IPS DF 6.9 (cell line): Measurements from ENCODE around the gene LY6G5C.

Source experiments
- DNase-seq: peaks from one replicate; pipeline ENCODE4 v3.0.0-alpha.2; 2013; ENCODE audit warnings: low read depth, low spot score
- H3K27ac ChIP-seq: one replicate; pipeline ENCODE4 v1.5.1; 2013; ENCODE audit warnings: low read length, control low read depth
- H3K27me3 ChIP-seq: 2 replicates; pipeline ENCODE4 v1.6.1; 2013; ENCODE audit warnings: mild to moderate bottlenecking, low read length; ENCODE audit not compliant: control insufficient read depth, insufficient read depth
- H3K36me3 ChIP-seq: 2 replicates; pipeline ENCODE4 v1.6.1; 2013; ENCODE audit warnings: low read length; ENCODE audit not compliant: control insufficient read depth, insufficient read depth
- H3K4me1 ChIP-seq: 2 replicates; pipeline ENCODE4 v1.6.1; 2013; ENCODE audit warnings: low read length; ENCODE audit not compliant: control insufficient read depth, insufficient read depth
- H3K4me3 ChIP-seq: 2 replicates; pipeline ENCODE4 v1.5.1; 2013; ENCODE audit warnings: mild to moderate bottlenecking, low read length
- H3K9me3 ChIP-seq: 2 replicates; pipeline ENCODE4 v1.6.1; 2013; ENCODE audit warnings: low read length, inconsistent platforms; ENCODE audit not compliant: control insufficient read depth, insufficient read depth
- WGBS: extraction: QIAGEN DNeasy Blood & Tissue Kit; methylation state at CpG from one replicate; pipeline ENCODE4 v1.1.7; 2013; ENCODE audit warnings: mixed read lengths, missing lambda C conversion rate; ENCODE audit not compliant: insufficient read length, insufficient coverage; 5-methylcytosine and 5-hydroxymethylcytosine counted together

LY6G5C gene

DNA sequence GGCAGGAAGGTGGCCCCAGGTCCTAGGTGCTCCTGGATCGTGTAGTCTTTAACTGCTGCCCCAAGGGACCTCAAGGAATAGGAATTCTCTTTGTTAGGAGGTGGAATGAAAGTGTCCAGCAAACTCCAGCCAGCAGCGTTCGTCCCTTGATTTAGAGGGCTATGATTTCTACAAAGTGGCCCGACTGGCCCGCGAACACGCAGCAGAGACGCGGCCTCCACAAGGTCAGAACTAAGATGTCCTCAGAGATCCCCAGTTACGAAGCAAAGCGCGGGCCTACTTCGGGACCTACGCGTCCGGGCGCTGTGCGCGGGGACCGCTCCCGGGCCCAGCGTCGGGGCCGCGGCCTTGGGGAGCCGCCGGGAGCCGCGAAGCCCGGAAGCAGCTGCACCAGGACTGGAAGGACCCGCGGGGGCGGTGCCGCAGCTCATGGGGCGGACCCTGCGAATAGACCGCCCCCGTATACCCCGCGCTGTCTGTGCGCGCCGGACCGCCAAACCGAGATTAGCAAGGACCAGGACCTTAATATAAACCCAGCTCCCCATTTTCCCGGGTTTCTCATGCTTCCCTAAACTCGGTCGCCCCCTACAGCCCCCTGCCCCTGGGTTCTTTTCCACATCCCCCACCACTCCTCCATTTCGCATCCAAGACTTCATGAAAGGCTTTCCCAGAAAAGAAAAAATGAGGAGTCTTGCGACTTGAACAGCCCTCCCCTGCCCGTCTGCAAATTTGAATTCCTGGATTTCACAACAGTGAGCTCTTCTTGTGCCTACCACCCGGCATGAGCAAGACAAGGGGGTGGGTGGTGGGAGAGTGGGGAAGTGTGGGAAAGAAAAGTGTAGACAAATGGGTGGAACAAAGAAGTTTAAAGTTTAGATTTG is 20.2 kb downstream of the LY6G5C start, which contains the start of gene C6orf47:
Gene C6orf47 (minus strand): TSS at position 398 of the 881 bp plus-strand sequence. CDS start 831 bp downstream, outside the sequence.
- peak within 1 kb of the TSS; percentile 77; the same call in 1 of the 2 replicates for H3K4me3 ChIP-seq
- H3K36me3 ChIP-seq = 0 out of 2 replicates have a peak, but pooled peaks cover 7% of the 10 kb centered on the region
- WGBS = no CpG with 5 or more reads among the region's 52 CpGs
- no peak for DNase-seq
- H3K9me3 ChIP-seq = no peaks in the 10 kb centered on the region
- H3K4me1 ChIP-seq = 0 out of 2 replicates have a peak, but pooled peaks cover 2% of the 10 kb centered on the region
- no peak within 1 kb of the TSS for H3K27ac ChIP-seq
- H3K27me3 ChIP-seq = no peaks in the 10 kb centered on the region

- no peaks in the 10 kb centered on the region for H3K9me3 ChIP-seq
- no peaks in the 10 kb centered on the region for H3K27me3 ChIP-seq
- 0 out of 2 replicates have a peak, but pooled peaks cover 7% of the 10 kb centered on the region for H3K36me3 ChIP-seq
- no peak for DNase-seq
- no peak overlapping the region for H3K27ac ChIP-seq
- peak overlapping the region; percentile 77; the same call in 1 of the 2 replicates for H3K4me3 ChIP-seq
- no CpG with 5 or more reads among the region's 13 CpGs for WGBS
- H3K4me1 ChIP-seq = 0 out of 2 replicates have a peak, but pooled peaks cover 2% of the 10 kb centered on the region
These were observed 21.1 kb downstream of the LY6G5C start for GRCh38 chr6:31659649-31660380.

DNA sequence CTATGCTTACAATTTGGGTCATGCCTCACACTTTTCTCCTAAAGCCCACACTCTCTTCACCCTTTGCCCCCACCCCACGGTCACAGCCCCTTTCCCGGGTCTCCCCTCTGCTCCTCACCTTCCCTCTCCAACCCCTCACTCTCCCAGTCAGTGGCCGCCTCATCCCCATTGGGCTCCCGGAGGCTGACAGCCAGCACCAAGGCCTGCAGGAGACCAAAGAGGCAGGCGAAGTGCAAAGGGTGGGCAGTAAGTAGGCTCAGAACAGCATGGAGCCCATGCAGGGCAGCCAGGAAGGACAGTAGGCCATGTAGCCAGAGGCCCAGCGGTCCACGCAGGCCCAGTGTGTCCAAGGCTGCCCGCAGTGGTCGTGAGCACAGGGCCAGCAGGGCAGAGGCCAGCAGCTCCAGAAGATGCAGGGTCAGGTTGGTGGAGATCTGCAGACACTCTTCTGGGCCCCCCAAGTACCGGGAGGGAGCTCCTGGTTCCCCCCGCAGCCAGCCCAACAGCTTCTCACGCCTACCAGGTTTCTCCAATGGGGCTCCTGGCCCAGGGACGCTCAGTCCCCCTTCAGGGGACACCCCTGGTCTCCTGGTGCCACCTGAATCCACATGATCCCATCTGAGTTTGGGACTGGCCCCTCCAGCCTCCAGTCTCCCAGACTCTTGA is 21.8 kb downstream of the LY6G5C start:
- WGBS = no CpG with 5 or more reads among the region's 13 CpGs
- DNase-seq = no peak
- Histone ChIP-seq H3K9me3 (no peaks in the 10 kb centered on the region), H3K4me3 (no peak overlapping the region), H3K36me3 (0 out of 2 replicates have a peak, but pooled peaks cover 7% of the 10 kb centered on the region), H3K4me1 (0 out of 2 replicates have a peak, but pooled peaks cover 2% of the 10 kb centered on the region), H3K27ac (no peak overlapping the region), H3K27me3 (no peaks in the 10 kb centered on the region)

- H3K27me3 ChIP-seq = no peaks in the 10 kb centered on the region
- 0 out of 2 replicates have a peak, but pooled peaks cover 2% of the 10 kb centered on the region for H3K4me1 ChIP-seq
- H3K4me3 ChIP-seq = no peak overlapping the region
- DNase-seq = no peak
- WGBS = no CpG with 5 or more reads among the region's 4 CpGs
- no peaks in the 10 kb centered on the region for H3K9me3 ChIP-seq
- H3K36me3 ChIP-seq = 0 out of 2 replicates have a peak, but pooled peaks cover 5% of the 10 kb centered on the region
- H3K27ac ChIP-seq = no peak overlapping the region
These were observed 22.6 kb downstream of the LY6G5C start for GRCh38 chr6:31658158-31658688.

DNA sequence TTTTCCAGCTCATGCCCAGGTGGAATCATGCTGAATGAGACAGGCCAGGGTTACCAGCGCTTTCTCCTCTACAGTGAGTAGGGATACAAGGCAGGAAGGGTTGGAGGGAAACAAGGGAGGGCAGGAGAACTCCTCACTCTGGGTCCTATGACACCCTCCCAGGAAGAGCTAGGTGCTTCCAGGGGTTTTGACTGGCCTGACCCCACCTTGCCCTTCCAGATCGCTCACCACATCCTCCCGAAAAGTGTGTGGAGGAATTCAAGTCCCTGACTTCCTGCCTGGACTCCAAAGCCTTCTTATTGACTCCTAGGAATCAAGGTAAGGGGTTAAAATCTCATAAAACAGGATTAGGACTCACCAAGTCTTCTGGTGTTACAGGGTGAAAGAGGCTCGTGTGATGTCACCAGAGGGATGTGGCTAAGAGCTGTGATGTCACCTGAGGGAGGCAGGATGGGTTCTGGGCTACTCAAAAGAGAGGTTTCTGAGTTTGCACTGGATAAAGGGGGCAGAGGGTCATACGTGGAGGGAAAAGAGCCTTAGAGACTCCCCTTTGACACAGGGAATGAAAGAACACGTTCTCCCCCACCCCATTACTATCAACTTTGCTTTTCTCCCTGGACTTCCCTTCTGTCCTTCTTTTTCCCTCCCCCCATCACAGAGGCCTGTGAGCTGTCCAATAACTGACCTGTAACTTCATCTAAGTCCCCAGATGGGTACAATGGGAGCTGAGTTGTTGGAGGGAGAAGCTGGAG is 23.3 kb downstream of the LY6G5C start:
- no CpG with 5 or more reads among the region's 6 CpGs for whole genome bisulfite sequencing
- Histone ChIP-seq H3K4me3 (no peak overlapping the region), H3K4me1 (0 out of 2 replicates have a peak, but pooled peaks cover 2% of the 10 kb centered on the region), H3K27ac (no peak overlapping the region), H3K9me3 (no peaks in the 10 kb centered on the region), H3K36me3 (0 out of 2 replicates have a peak, but pooled peaks cover 5% of the 10 kb centered on the region), H3K27me3 (no peaks in the 10 kb centered on the region)
- DNase-seq = no peak

- 0 out of 2 replicates have a peak, but pooled peaks cover 2% of the 10 kb centered on the region for H3K4me1 ChIP-seq
- no peaks in the 10 kb centered on the region for H3K27me3 ChIP-seq
- no peak for DNase-seq
- H3K27ac ChIP-seq = no peak within 1 kb of the TSS
- no CpG with 5 or more reads among the region's 8 CpGs for WGBS
- H3K4me3 ChIP-seq = no peak within 1 kb of the TSS
- H3K36me3 ChIP-seq = no peaks in the 10 kb centered on the region
- no peaks in the 10 kb centered on the region for H3K9me3 ChIP-seq
These were observed 25.3 kb downstream of the LY6G5C start, which contains the start of gene APOM for GRCh38 chr6:31655349-31656237. Gene APOM (plus strand): TSS chr6:31655894. CDS start chr6:31655967, 73 bp downstream.

GRCh38 chr6:31654574-31655348 is 26.1 kb downstream of the LY6G5C start:
- Histone ChIP-seq H3K27ac (no peak overlapping the region), H3K9me3 (no peaks in the 10 kb centered on the region), H3K4me1 (0 out of 2 replicates have a peak, but pooled peaks cover 2% of the 10 kb centered on the region), H3K36me3 (no peaks in the 10 kb centered on the region), H3K27me3 (no peaks in the 10 kb centered on the region), H3K4me3 (no peak overlapping the region)
- no CpG with 5 or more reads among the region's 8 CpGs for WGBS
- DNase-seq = no peak

DNA sequence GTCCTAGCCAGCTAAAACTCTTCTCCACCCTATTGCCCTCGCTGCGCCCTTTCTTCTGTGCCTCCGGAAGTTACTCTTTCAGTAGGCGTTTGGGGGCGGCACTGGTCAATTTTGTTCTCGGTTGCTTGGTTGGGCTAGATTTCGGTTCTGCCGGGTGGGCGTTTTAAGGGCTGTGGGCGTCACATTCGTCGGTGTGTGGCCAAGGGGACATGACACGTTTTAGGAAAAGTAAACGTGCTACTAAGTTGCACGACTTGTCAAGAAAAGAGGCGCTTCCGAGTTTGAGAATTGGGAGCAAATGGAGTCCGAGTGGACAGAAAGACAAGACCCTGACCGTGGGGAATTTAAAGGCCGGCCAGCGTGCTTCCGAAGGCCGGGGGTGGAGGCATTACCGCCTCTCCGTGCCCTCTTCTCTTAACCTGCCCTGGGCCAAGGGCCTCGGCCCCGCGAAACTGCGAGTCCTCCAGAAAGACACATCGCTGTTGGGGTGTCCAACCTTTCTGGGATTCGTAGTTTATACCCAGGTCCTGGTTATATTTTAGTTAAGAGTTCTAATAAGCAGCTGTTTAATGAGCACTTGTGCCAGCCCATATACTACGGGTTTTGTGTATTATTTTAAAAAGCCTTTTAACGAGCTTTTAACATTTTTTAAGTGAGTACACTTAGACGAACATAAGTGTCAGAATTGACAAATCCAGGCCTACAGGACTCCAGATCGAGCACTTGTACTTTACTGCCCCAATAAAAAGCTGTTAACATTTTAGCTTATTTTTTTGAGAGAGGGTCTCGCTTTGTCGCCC is 27.7 kb downstream of the LY6G5C start:
- Histone ChIP-seq H3K36me3 (peaks cover 11% of the 10 kb centered on the region; the same call in 1 of the 2 replicates), H3K27ac (no peak overlapping the region), H3K4me3 (peak overlapping the region; percentile 90; the same call in 1 of the 2 replicates), H3K4me1 (no peaks in the 10 kb centered on the region), H3K27me3 (no peaks in the 10 kb centered on the region), H3K9me3 (no peaks in the 10 kb centered on the region)
- no peak for DNase-seq
- no CpG with 5 or more reads among the region's 37 CpGs for WGBS
